Kidney (tissue), 14 donors: ENCODE results near the gene KRTAP10-3. TPM values are rescaled to one million over a fixed set of nuclear protein-coding genes. Genes with fewer than 3 reads are reported as not detected.

ENCODE experiments used
- DNase-seq, 5 donors: peaks; one replicate each; pipeline ENCODE4 v3.0.0-alpha.2; 2013 to 2020
- FAIRE-seq: peaks from 2 replicates; lab custom pipeline; 2012; peaks lifted over from hg19 to GRCh38; lab: Jason Lieb, UNC
- H3K27ac ChIP-seq, 2 donors: one replicate each; pipeline ENCODE4 v1.7.0; 2013; ENCODE audit warnings: low read depth in 2 of 2, low read length in 2 of 2, inconsistent platforms in 1 of 2
- H3K27me3 ChIP-seq: one replicate; pipeline ENCODE4 v1.7.1; 2013; ENCODE audit warnings: low read length, inconsistent platforms; ENCODE audit not compliant: control insufficient read depth, insufficient read depth
- H3K36me3 ChIP-seq, 3 donors: one replicate each; pipeline versions ENCODE4 v1.7.0 to v1.7.1; 2013; ENCODE audit warnings: low read length in 3 of 3, control low read depth in 1 of 3, inconsistent platforms in 1 of 3; ENCODE audit not compliant: insufficient read depth in 3 of 3, control insufficient read depth in 2 of 3
- H3K4me1 ChIP-seq, 3 donors: one replicate each; pipeline versions ENCODE4 v1.7.0 to v1.7.1; 2013; ENCODE audit warnings: low read length in 3 of 3, inconsistent platforms in 1 of 3, low read depth in 1 of 3; ENCODE audit not compliant: control insufficient read depth in 2 of 3, insufficient read depth in 2 of 3
- H3K4me3 ChIP-seq, 3 donors: one replicate each; pipeline versions ENCODE4 v1.7.0 to v1.8.1; 2013; ENCODE audit warnings: low read length in 3 of 3, control low read depth in 1 of 3, inconsistent platforms in 1 of 3
- H3K9ac ChIP-seq, 3 donors: one replicate each; pipeline versions ENCODE4 v1.7.0 to v1.7.1; 2013; ENCODE audit warnings: low read length in 3 of 3, control low read depth in 1 of 3, inconsistent platforms in 1 of 3
- H3K9me3 ChIP-seq, 3 donors: one replicate each; pipeline versions ENCODE4 v1.7.0 to v1.7.1; 2013; ENCODE audit warnings: low read length in 3 of 3, control low read depth in 1 of 3, inconsistent platforms in 1 of 3; ENCODE audit not compliant: control insufficient read depth in 2 of 3, insufficient read depth in 1 of 3
- CTCF ChIP-seq: IDR thresholded peaks from 3 replicates; pipeline ENCODE4 v1.5.1; 2012; ENCODE audit warnings: mild to moderate bottlenecking, moderate library complexity, borderline replicate concordance; ENCODE audit not compliant: insufficient read depth; ENCODE audit errors: extremely low read depth
- intact Hi-C: fragments of 100-400 bp; cut with DNase I; formaldehyde crosslinking; loops from one replicate; pipeline ENCODE4 v1.11.1; 2022
- polyA plus RNA-seq: library from polyadenylated mRNA; stranded (reverse); fragments of 350-450 nt; fragmentation: Illumina TruSeq; extraction: RNeasy Lipid Tissue Mini Kit (QIAGEN cat#74804); gene quantifications from one replicate; pipeline ENCODE4 v1.2.3, GENCODE V29; 2014; ENCODE audit warnings: low read depth, low replicate concordance; ENCODE audit not compliant: insufficient read depth
- total RNA-seq: library from RNA; stranded (reverse); fragmentation: NEBNext Ultra II Directional; extraction: Animal tissue kit (Norgen Biotek cat#: 25700); gene quantifications from one replicate; pipeline ENCODE4 v1.2.1, GENCODE V29; 2021
- donor health status: control.
- donor health status: control.
- donor health status: control.
- donor health status: control.
- donor health status: control.
- donor health status: DM: yes; HTN: yes; CAD: no.
- donor health status: Normal renal cell carcinoma (clear cell type).

The KRTAP10-3 gene
- total and polyA plus RNA-seq, 2 donors from 2014 or later = not detected

GRCh38 chr21:44567481-44568171 lies 9.0 kb upstream of the KRTAP10-3 start:
- Histone ChIP-seq H3K36me3 (no peaks in the 10 kb centered on the region), H3K4me3 (no peak overlapping the region), H3K4me1 (no peaks in the 10 kb centered on the region), H3K9ac (no peak overlapping the region), H3K27me3 (no peaks in the 10 kb centered on the region), H3K27ac (no peak overlapping the region), H3K9me3 (no peaks in the 10 kb centered on the region)
- TF ChIP-seq CTCF = no peak
- DNase-seq (peak in 1 of 5 donors; percentile 23), FAIRE-seq (no peak)
- intact Hi-C loops = no loop called here

- H3K9ac ChIP-seq = no peak overlapping the region
- no peak overlapping the region for H3K27ac ChIP-seq
- H3K4me3 ChIP-seq = no peak overlapping the region
- DNase-seq (no peak), FAIRE-seq (no peak)
- no peaks in the 10 kb centered on the region for H3K36me3 ChIP-seq
- no peaks in the 10 kb centered on the region for H3K9me3 ChIP-seq
- TF ChIP-seq CTCF = no peak
- no peaks in the 10 kb centered on the region for H3K27me3 ChIP-seq
- intact Hi-C loops = no loop called here
- H3K4me1 ChIP-seq = no peaks in the 10 kb centered on the region
Observed at GRCh38 chr21:44566403-44566802, 7.8 kb upstream of the KRTAP10-3 start.

- intact Hi-C loops = no loop called here
- H3K4me3 ChIP-seq = no peak overlapping the region
- H3K27me3 ChIP-seq = no peaks in the 10 kb centered on the region
- no peak for DNase-seq
- H3K4me1 ChIP-seq = no peaks in the 10 kb centered on the region
- TF ChIP-seq CTCF = no peak
- no peak overlapping the region for H3K9ac ChIP-seq
- no peak overlapping the region for H3K27ac ChIP-seq
- no peak for FAIRE-seq
- no peaks in the 10 kb centered on the region for H3K9me3 ChIP-seq
- H3K36me3 ChIP-seq = no peaks in the 10 kb centered on the region
Observed at GRCh38 chr21:44564886-44565598, 6.4 kb upstream of the KRTAP10-3 start.
